NT2/D1 (cell line): ENCODE data around the gene CCL2.

Experiments
- DNase-seq: peaks from one replicate; pipeline ENCODE4 v3.0.0-alpha.2; 2011; ENCODE audit warnings: low read depth, low spot score
- H3K27me3 ChIP-seq: 2 replicates; pipeline ENCODE4 v1.6.0; 2011; ENCODE audit warnings: mild to moderate bottlenecking; ENCODE audit not compliant: insufficient read length, insufficient read depth
- H3K36me3 ChIP-seq: 2 replicates; pipeline ENCODE4 v1.6.1; 2011; ENCODE audit warnings: mild to moderate bottlenecking, low read length, mixed read lengths; ENCODE audit not compliant: insufficient read depth, insufficient read length
- H3K4me1 ChIP-seq: 2 replicates; pipeline ENCODE4 v1.5.1; 2011; ENCODE audit not compliant: insufficient read depth, insufficient read length
- H3K4me3 ChIP-seq: 2 replicates; pipeline ENCODE4 v1.5.1; 2011; ENCODE audit warnings: low read depth; ENCODE audit not compliant: insufficient read length
- H3K9ac ChIP-seq: 2 replicates; pipeline ENCODE4 v1.6.0; 2011; ENCODE audit warnings: low read depth; ENCODE audit not compliant: insufficient read length
- H3K9me3 ChIP-seq: 2 replicates; pipeline ENCODE4 v1.5.1; 2011; ENCODE audit warnings: mild to moderate bottlenecking, low read length; ENCODE audit not compliant: insufficient read depth
- SUZ12 ChIP-seq: IDR thresholded peaks from 2 replicates; pipeline ENCODE4 v1.6.1; 2011; ENCODE audit not compliant: insufficient read length, insufficient read depth; ENCODE audit errors: extremely low read depth
- YY1 ChIP-seq: IDR thresholded peaks from 2 replicates; pipeline ENCODE4 v1.6.1; 2011; ENCODE audit not compliant: insufficient read length, insufficient read depth
- ZNF274 ChIP-seq: IDR thresholded peaks from 2 replicates; pipeline ENCODE4 v1.6.1; 2011; ENCODE audit warnings: mild to moderate bottlenecking, low read depth, low read length

The CCL2 gene

GRCh38 chr17:34255381-34255732, 272 bp downstream of the CCL2 start:
- DNase-seq: no peak
- TF ChIP-seq SUZ12: no peak
- no peak for TF ChIP-seq ZNF274
- no peak for TF ChIP-seq YY1
- H3K36me3 ChIP-seq: peaks cover 11% of the 10 kb centered on the region
- no peaks in the 10 kb centered on the region for H3K27me3 ChIP-seq
- peak overlapping the region; percentile 62 for H3K9ac ChIP-seq
- H3K4me3 ChIP-seq: peak overlapping the region; percentile 61
- peaks cover 6% of the 10 kb centered on the region for H3K4me1 ChIP-seq
- H3K9me3 ChIP-seq: no peaks in the 10 kb centered on the region

GRCh38 chr17:34255841-34256240, 756 bp downstream of the CCL2 start:
- H3K4me3 ChIP-seq: peak overlapping the region; percentile 61
- H3K9ac ChIP-seq: peak overlapping the region; percentile 62
- H3K4me1 ChIP-seq: peaks cover 4% of the 10 kb centered on the region
- DNase-seq: no peak
- H3K27me3 ChIP-seq: no peaks in the 10 kb centered on the region
- H3K9me3 ChIP-seq: no peaks in the 10 kb centered on the region
- no peak for TF ChIP-seq ZNF274
- TF ChIP-seq SUZ12: no peak
- no peak for TF ChIP-seq YY1
- H3K36me3 ChIP-seq: peaks cover 11% of the 10 kb centered on the region

DNA sequence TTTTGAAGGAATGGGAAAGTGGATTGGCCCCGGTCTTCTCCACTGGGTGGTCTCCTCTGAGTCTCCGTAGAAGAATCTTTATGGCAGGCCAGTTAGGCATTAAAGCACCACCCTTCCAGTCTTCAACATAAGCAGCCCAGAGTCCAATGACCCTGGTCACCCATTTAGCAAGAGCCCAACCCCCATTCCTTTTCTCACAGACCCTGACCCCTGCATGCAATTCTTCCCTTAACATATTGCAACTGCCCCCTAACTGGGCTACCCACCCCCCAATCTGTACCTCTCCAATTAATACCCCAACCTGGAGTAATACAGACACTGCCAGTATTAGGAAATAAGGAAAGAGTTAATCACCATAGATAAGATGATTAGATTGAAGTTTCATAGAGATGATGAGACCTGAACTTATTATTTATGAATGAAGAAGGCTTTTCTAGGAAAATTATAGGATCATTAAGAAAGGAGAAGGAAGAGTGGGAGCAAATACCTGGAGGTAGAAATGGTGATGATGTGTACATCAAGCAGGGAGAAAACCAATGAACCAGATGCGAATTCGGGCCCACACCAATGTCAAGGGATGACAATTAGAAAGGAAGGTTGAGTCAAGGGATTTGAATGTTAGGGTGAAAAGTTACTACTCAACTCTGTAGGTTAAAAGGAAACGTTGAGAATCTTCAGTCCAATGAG, 2.4 kb downstream of the CCL2 start:
- H3K4me1 ChIP-seq: peaks cover 2% of the 10 kb centered on the region
- H3K27me3 ChIP-seq: no peaks in the 10 kb centered on the region
- H3K9ac ChIP-seq: no peak overlapping the region
- H3K4me3 ChIP-seq: no peak overlapping the region
- no peaks in the 10 kb centered on the region for H3K9me3 ChIP-seq
- peaks cover 11% of the 10 kb centered on the region for H3K36me3 ChIP-seq
- TF ChIP-seq ZNF274 (no peak), YY1 (no peak), SUZ12 (no peak)
- no peak for DNase-seq

- Histone ChIP-seq H3K9me3 (no peaks in the 10 kb centered on the region), H3K27me3 (no peaks in the 10 kb centered on the region), H3K9ac (no peak overlapping the region), H3K4me1 (peaks cover 2% of the 10 kb centered on the region), H3K4me3 (no peak overlapping the region), H3K36me3 (peaks cover 11% of the 10 kb centered on the region)
- no peak for TF ChIP-seq SUZ12
- no peak for TF ChIP-seq YY1
- TF ChIP-seq ZNF274: no peak
- no peak for DNase-seq
These were observed 2.9 kb downstream of the CCL2 start for GRCh38 chr17:34257986-34258326.

DNA sequence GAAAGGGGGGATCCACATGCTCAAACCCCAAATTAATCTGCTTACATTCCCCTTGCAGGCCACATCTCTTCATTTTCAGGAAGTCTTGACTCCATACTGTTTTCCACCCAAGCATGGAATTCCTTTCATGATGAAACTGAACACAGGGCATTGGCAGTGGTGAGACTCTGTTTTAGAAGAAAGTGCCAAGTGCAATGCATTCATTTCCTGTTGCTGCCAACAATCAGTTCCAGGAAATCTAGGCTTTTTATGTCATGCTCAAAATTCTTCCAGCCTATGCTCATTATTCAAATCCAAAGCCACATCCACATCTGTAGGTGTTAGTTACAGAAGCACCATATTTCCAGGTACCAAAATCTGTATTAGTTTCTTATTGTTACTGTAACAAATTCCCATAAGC, 4.1 kb downstream of the CCL2 start:
- Histone ChIP-seq H3K4me3 (no peak overlapping the region), H3K36me3 (peaks cover 11% of the 10 kb centered on the region), H3K9ac (no peak overlapping the region), H3K4me1 (peaks cover 2% of the 10 kb centered on the region), H3K27me3 (no peaks in the 10 kb centered on the region), H3K9me3 (no peaks in the 10 kb centered on the region)
- TF ChIP-seq SUZ12 (no peak), YY1 (no peak), ZNF274 (no peak)
- no peak for DNase-seq

DNA sequence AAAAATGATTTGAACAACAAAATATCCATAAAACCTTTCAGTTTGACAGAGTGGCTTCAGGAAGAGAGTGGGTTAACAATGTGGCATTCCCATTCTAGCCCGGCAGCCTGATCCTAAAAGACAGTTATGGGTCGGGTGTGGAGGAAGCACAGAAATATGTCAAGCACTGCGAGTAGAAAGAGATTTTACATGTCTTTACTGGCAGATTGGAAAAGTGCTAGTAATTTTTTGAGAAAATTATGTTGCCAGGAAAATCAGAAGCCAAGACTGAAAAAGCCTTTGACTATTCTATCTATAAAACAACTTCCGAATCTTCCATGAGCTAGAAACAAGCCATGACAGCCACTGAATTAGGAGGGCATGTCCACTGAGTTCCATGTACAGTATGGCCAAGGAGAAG, 5.8 kb downstream of the CCL2 start:
- DNase-seq: no peak
- no peak overlapping the region for H3K9ac ChIP-seq
- H3K4me1 ChIP-seq: no peaks in the 10 kb centered on the region
- peaks cover 11% of the 10 kb centered on the region for H3K36me3 ChIP-seq
- no peaks in the 10 kb centered on the region for H3K9me3 ChIP-seq
- TF ChIP-seq SUZ12 (no peak), ZNF274 (no peak), YY1 (no peak)
- H3K27me3 ChIP-seq: no peaks in the 10 kb centered on the region
- no peak overlapping the region for H3K4me3 ChIP-seq

GRCh38 chr17:34261568-34262337, 6.7 kb downstream of the CCL2 start:
- Histone ChIP-seq H3K4me1 (no peaks in the 10 kb centered on the region), H3K27me3 (no peaks in the 10 kb centered on the region), H3K36me3 (peaks cover 4% of the 10 kb centered on the region), H3K9ac (no peak overlapping the region), H3K4me3 (no peak overlapping the region), H3K9me3 (no peaks in the 10 kb centered on the region)
- TF ChIP-seq SUZ12: no peak
- no peak for TF ChIP-seq YY1
- TF ChIP-seq ZNF274: no peak
- no peak for DNase-seq
